Brain pericyte (primary cell): Measurements from ENCODE around the gene ICAM3.
A peak's percentile ranks its signal among the peaks of the same experiment; 100 is the strongest.
"Not testable (repeated sequence)": the region's sequence is repeated elsewhere in the genome, so short reads cannot be mapped to it uniquely, and the experiment has no call there.

Experiments used
- DNase-seq: peaks from one replicate; pipeline ENCODE4 v3.0.0-alpha.2; 2012; ENCODE audit warnings: low read depth, low spot score

Gene ICAM3

GRCh38 chr19:10339380-10339960 lies at the start of gene ICAM3:
Gene ICAM3 (minus strand): TSS chr19:10339624. CDS start chr19:10339614, 10 bp downstream.
- DNase-seq, result no peak

- peak; percentile 41 for DNase-seq
These were observed 49.5 kb upstream of the ICAM3 start for GRCh38 chr19:10388957-10389356.

- no peak for DNase-seq
These were observed 45.2 kb upstream of the ICAM3 start for GRCh38 chr19:10384580-10384979.

GRCh38 chr19:10383223-10383499 lies 43.7 kb upstream of the ICAM3 start:
- DNase-seq, result not testable (repeated sequence)

GRCh38 chr19:10380313-10381102 lies 41.1 kb upstream of the ICAM3 start, which contains the start of gene TYK2:
Gene TYK2 (minus strand): TSS chr19:10380572. CDS start chr19:10378406, 2,166 bp downstream.
- peak; percentile 92 for DNase-seq

- DNase-seq, result no peak
These were observed 40.5 kb upstream of the ICAM3 start for GRCh38 chr19:10379880-10380312.

- DNase-seq, result no peak
These were observed 38.7 kb upstream of the ICAM3 start for GRCh38 chr19:10378124-10378523.

GRCh38 chr19:10377140-10377640 lies 37.8 kb upstream of the ICAM3 start:
- not testable (repeated sequence) for DNase-seq

GRCh38 chr19:10374931-10375330 lies 35.5 kb upstream of the ICAM3 start:
- no peak for DNase-seq

GRCh38 chr19:10372690-10373089 lies 33.3 kb upstream of the ICAM3 start:
- DNase-seq, result no peak

GRCh38 chr19:10368101-10368803 lies 28.8 kb upstream of the ICAM3 start:
- no peak for DNase-seq

GRCh38 chr19:10366950-10367512 lies 27.6 kb upstream of the ICAM3 start:
- not testable (repeated sequence) for DNase-seq

GRCh38 chr19:10365518-10365917 lies 26.1 kb upstream of the ICAM3 start:
- DNase-seq, result no peak

- DNase-seq, result no peak
These were observed 25.2 kb upstream of the ICAM3 start for GRCh38 chr19:10364644-10365043.

GRCh38 chr19:10363789-10364281 lies 24.4 kb upstream of the ICAM3 start:
- no peak for DNase-seq

GRCh38 chr19:10362259-10362658 lies 22.8 kb upstream of the ICAM3 start:
- no peak for DNase-seq

GRCh38 chr19:10361569-10362011 lies 22.2 kb upstream of the ICAM3 start:
- DNase-seq, result no peak

GRCh38 chr19:10356431-10356830 lies 17.0 kb upstream of the ICAM3 start:
- no peak for DNase-seq

GRCh38 chr19:10353793-10354391 lies 14.5 kb upstream of the ICAM3 start:
- no peak for DNase-seq

- DNase-seq, result no peak
These were observed 13.6 kb upstream of the ICAM3 start for GRCh38 chr19:10352764-10353671.
